ENCODE results near the gene ABCG4.

DNA sequence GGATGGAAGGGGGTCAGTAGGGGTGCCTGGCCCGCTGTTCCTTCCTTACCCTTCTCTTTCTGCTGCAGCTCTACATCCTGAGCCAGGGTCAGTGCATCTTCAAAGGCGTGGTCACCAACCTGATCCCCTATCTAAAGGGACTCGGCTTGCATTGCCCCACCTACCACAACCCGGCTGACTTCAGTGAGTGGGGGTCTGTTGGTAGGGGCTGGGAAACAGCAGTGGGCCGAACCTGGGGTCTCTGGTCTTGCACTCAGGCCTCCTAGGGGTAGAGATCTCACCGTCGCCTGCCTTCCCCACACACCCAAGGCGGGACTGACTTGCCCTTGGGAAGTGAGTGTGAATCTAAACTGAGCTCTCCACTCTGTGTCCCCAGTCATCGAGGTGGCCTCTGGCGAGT lies 7.6 kb downstream of the ABCG4 start:
- no peak for TF ChIP-seq SP1 (IDR thresholded peaks at IDR 0.05; ENCODE audit: low read depth, low read length)
- TF ChIP-seq, protein P1, sequence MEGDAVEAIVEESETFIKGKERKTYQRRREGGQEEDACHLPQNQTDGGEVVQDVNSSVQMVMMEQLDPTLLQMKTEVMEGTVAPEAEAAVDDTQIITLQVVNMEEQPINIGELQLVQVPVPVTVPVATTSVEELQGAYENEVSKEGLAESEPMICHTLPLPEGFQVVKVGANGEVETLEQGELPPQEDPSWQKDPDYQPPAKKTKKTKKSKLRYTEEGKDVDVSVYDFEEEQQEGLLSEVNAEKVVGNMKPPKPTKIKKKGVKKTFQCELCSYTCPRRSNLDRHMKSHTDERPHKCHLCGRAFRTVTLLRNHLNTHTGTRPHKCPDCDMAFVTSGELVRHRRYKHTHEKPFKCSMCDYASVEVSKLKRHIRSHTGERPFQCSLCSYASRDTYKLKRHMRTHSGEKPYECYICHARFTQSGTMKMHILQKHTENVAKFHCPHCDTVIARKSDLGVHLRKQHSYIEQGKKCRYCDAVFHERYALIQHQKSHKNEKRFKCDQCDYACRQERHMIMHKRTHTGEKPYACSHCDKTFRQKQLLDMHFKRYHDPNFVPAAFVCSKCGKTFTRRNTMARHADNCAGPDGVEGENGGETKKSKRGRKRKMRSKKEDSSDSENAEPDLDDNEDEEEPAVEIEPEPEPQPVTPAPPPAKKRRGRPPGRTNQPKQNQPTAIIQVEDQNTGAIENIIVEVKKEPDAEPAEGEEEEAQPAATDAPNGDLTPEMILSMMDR (IDR thresholded peaks at IDR 0.05; ENCODE audit: control extremely low read depth in 1 of 3, insufficient read depth in 1 of 3, low read depth in 1 of 3, low read length in 3 of 3): no peak
- TF ChIP-seq, protein P2, sequence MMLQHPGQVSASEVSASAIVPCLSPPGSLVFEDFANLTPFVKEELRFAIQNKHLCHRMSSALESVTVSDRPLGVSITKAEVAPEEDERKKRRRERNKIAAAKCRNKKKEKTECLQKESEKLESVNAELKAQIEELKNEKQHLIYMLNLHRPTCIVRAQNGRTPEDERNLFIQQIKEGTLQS (IDR thresholded peaks at IDR 0.05; ENCODE audit: insufficient read depth, low read depth, low read length): no peak
- no peak for TF ChIP-seq YY1 (IDR thresholded peaks at IDR 0.05; ENCODE audit: low read depth, low read length)
- TF ChIP-seq CHD2 (IDR thresholded peaks at IDR 0.05; ENCODE audit: low read length): no peak
- no peak for TF ChIP-seq RBBP5 (IDR thresholded peaks at IDR 0.05; ENCODE audit: borderline replicate concordance, low read depth, low read length)
- TF ChIP-seq SIN3A (conservative IDR thresholded peaks at IDR 0.05 in 1 of 2, IDR thresholded peaks at IDR 0.05 in 1 of 2; ENCODE audit: low read depth in 1 of 2, low read length in 2 of 2): no peak
- no peak for TF ChIP-seq POLR2AphosphoS5 (IDR thresholded peaks at IDR 0.05; ENCODE audit: low read depth, low read length)
- TF ChIP-seq SAP30 (IDR thresholded peaks at IDR 0.05; ENCODE audit: insufficient read depth, insufficient replicate concordance, low read length): no peak
- TF ChIP-seq EZH2 (IDR thresholded peaks at IDR 0.05; ENCODE audit: low read depth, low read length, severe bottlenecking): no peak
- no peak for TF ChIP-seq RNF2 (IDR thresholded peaks at IDR 0.05; ENCODE audit: borderline replicate concordance, low read depth, low read length, missing control alignments, poor library complexity, severe bottlenecking)
- no peak for TF ChIP-seq NRF1 (IDR thresholded peaks at IDR 0.05; ENCODE audit: low read depth, low read length)

Data from H1 (cell line).